HG03521 (cell line): ENCODE data around the gene BPNT1.

Experiments
- ATAC-seq: cut with Tn5 transposase; IDR thresholded peaks from one replicate; pipeline ENCODE4 v1.9.1; 2021; ENCODE audit warnings: mild to moderate bottlenecking, moderate library complexity; ENCODE audit not compliant: unreplicated experiment

Gene BPNT1

DNA sequence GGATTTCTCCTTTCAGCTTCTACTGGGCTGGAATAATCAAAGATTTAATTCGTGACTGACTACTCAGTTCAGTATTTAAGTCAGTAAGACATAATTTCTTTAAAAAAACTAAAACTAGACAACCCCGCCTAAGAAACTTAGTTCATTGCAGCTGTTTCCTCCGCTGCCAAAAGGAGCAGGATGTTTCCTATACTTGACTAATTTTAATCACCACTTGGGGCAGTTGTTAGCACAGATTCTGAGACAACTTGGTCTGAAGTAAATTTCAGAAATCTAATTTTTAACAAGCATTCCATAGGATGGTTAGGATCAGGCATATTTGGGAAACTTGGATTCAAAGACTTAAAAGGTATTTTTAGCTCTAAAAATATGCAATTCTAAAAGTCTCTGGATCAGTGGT lies 77.3 kb downstream of the BPNT1 start:
- ATAC-seq = no peak

DNA sequence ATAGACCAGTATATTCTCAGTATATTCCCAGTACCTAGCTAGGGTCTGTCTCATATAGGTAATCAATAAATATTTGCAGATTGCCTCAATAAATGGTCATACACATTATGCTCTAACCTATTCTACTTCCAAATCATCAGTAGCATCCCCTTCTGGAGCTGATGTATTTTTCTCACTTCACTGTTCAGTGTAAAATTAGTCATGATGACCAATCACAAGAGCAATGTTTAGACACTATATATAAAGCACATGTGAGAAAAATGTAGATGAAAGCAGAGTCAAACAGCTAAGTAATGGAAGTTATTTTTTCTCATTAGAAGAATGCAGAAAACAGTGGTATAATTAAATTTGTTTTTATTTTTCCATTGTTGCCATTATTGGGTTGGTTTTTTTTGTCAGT lies 78.0 kb downstream of the BPNT1 start:
- no peak for ATAC-seq
